ENCODE measurements around the gene TOMM7.
"Not testable (repeated sequence)": the region's sequence is repeated elsewhere in the genome, so short reads cannot be mapped to it uniquely, and the experiment has no call there.

Gene TOMM7

DNA sequence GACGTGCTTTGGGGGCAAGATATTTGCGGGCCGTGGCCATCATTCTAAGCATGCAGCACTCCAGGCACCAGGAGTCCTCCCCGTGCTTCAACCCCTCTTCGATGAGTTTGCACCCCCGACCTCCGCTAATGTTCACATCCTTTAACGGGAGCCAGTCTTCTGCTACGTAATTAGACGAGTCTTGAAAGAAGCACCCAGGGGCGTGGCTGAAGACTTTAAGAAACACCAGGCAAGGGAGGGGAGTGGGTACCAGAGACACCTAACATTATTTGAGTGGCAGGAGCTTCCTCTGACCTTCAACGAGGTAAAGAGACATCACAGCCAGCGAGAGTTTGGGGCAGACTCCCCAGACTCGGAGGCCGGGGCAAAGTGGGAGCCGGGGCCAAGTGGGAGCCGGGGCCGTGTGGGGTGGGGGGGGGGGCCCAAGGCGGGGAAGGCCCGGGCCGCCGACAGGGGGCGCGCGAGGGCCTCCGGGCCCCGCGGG is 31.1 kb upstream of the TOMM7 start:
- DNase-seq (ENCODE audit: low read depth): no peak

DNA sequence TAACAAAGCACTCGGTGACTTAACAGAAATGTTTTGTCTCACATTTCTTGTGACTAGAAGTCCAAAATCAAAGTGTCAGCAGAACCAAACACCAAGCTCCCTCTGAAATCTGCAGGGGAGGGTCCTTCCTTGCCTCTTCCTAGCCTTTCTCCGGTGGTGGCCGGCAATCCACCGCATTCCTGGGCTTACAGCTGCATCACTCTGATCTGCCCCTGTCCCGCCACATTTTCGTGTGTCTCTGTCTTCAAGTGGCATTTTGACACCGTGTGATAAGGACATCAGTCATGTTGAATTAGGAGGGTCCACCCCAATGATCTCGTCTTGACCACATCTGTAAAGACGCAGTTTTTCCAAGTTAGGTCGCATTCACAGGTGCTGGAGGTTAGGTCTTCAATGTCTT is 30.5 kb upstream of the TOMM7 start:
- DNase-seq (ENCODE audit: low read depth): no peak

DNA sequence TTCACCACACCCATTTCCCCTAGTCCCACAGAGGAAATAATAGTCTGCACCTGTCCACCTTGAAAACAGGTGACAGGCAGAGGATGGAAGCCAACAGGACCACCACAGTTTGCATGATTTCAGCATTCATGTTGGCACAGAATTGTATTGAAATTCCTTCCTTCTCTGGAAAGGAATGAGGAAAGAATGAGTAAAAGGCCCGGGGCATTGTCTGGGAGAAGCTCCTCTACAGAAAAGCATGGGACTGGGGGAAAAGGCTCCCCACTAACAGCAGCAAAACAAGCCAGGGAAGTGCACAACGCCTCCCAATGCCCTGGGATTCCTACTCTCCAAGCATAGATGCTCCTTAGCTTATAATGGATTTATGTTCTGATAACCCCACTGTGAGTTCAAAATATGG is 28.5 kb upstream of the TOMM7 start:
- no peak for DNase-seq (ENCODE audit: low read depth)

DNA sequence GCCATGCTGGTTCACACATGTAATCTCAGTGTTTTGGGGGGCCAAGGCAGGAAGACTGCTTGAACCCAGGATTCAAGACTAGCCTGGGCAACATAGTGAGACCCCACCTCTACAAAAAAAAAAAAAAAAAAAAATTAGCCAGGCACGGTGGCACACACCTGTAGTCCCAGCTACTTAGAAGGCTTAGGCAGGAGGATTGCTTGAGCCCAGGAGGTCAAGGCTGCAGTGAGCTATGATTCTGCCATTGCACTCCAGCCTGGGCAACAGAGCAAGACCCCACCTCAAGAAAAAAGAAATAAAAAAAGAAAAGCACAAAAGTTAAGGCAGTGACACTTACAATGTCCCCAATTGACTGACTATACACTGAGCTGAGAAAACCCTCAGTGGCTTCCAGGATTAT is 27.7 kb upstream of the TOMM7 start:
- not testable (repeated sequence) for DNase-seq (ENCODE audit: low read depth)

DNA sequence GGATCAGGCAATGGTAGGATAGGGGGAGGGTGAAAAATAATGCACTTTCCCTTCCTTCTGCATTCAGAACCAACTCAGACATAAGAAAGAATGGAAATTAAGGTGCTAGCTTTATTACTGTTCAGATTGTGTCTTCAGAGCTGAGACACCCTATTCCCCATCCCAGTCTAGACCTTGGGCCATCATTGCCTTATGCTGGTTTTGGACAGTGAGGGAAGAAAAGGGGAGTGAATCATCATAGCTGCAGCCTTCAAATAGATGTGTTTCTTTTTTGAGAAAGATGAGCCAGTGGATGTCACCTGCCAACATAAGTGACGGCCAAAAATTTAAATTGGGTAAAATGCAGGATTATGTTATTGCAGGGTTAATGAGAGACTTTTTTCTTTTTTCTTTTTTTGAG is 27.0 kb upstream of the TOMM7 start:
- DNase-seq (ENCODE audit: low read depth): no peak

DNA sequence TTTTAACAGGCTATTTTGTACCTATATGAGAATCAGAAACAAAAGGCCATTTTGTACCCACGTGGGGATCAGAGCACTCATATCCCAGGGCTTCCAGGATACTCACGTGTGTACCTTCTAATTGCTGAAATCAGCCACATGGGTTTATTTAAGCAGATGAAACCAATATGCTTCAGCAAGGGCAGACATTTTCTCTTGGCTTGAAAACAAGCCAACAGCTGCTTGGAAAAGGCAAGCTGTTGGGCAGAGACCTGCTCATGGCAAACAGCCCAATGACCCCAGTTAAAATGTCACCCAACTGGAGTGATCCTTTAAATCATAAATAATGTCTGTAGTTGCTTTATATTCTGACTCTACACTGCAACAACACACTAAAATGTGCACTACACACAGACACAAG is 26.5 kb upstream of the TOMM7 start:
- no peak for DNase-seq (ENCODE audit: low read depth)

DNA sequence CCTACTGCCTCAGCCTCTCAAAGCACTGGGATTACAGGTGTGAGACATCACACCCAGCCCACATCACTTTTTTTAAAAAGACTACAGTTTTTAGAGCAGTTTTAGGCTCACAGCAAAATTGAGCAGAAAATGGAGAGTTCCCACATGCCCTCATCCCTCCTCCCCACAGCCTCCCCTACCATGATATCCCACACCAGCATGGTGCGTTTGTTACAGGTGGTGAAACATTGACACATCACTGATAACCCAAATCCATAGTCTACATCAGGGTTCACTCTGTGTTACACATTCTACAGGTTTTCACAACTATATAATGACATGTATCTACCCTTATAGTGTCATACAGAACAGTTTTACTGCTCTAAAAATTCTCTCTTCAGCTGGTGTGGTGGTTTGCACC is 24.3 kb upstream of the TOMM7 start:
- no peak for DNase-seq (ENCODE audit: low read depth)

DNA sequence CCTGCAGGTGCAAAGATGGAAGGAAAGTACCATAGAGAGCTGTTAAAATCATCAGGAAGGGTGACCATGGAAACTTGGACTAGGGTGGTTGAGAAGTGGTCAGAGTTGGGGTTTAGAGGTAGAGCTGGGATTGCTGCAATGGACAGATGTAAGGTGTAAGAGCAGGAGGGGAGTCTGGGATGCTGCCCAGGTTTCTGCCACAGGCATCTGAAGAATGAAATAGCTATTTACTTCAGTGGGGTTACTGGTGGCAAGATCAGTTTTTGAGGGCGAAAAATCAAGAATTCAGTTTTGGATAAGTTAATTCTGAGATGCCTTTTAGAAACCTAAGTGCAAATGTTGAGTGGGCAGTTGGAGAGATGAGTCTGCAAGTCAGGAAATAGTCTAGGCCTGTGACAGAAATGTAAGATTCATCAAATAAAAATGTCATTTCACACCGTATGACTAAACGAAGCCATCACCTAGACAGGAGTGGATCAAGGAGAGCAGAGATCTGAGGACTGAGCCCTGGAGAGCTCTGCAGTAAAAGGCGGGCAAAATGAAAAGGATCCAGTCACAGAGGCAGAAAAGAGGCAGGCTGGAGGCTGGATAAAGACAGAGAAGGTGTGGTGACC is 22.7 kb upstream of the TOMM7 start:
- no peak for DNase-seq (ENCODE audit: low read depth)

DNA sequence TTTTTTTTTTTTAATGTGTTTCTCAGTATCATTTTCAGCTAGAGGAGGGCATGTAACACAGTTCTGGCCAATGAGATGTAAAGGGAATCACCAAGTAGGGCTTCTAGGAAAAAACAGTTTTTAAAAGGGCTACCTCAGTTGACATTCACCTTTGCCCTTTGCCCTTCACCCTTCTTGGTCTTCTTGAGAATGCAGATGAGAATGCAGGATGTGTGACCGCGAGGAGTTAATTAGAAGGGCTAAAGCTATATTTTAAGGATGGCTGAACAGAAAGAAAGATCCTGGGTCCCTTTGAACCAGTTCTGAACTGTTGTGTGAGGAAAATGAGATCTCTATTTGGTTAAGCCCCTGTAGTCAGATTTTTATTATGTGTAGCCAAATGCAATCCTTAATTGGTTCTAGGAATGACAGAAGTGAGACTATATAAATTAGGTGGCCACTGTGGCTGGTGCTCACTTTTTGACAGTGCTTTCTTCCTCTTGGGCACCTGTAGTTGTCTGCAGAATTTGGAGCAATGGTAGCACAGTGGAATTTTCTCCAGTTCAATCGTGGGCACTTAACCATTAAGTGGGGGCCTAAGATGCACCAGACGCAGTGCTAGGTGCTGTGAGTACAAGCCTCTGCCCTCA is 21.1 kb upstream of the TOMM7 start:
- no peak for DNase-seq (ENCODE audit: low read depth)

DNA sequence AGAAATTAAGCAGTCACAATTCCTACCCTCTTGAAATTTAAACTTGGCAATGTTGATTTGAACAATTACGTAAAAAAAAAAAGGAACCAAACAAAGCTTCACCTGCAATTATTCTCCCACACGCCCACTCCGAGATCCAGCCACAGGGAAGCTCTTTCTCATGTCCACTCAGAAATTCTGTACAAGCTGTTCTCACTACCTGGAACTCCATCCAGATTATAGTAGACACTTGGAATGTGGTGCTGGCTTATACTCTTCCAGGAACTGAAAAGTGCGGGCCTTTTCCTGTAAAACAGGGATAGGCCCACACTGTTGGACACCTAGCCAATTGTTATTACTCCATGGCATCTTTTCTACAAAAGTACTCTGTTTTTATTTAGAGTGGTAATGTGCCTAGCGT is 20.3 kb upstream of the TOMM7 start:
- no peak for DNase-seq (ENCODE audit: low read depth)

DNA sequence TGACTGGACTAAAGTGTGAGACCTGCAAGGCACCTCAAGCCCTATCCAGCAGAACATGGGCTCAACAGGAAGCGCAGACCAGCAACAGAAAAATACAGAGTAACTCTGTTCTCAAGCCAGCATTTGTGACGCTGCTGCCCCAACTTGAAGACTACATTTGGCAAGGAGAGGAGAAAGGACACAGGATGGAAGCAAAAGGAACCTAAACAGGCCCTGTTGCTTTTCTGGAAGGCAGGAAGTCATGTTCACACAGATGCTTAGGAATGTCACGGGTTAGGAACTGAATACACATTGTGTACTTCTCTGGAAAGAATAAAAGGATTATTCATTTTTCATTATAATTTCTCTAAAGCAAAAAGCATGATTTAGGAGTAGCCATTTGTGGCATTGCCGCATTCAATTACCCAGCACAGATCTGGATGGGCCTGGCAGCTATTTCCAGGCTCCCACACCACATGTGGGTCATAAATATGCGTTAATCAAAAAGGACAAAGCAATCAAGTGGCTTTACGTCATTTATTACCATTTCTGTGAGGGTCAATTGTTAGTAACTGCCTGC is 19.8 kb upstream of the TOMM7 start:
- DNase-seq (ENCODE audit: low read depth): no peak

DNA sequence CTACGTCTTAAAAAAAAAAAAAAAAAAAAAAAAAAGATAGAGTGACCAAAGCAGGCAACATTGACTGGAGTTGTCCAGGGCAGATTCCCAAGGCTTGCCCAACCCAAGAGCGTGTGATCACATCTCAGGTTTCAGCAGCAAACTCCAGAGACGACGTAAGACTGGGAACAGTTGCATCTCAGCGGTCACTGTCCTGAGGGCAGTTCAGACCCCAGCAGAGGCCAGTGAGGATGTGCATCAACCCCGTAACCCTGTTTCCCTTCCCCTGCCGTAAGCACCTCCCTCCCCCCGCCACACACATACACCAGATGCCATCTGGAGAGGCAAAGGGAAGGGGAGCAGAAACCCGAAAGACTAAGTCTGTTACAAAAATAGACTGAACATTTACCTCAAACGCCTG is 19.3 kb upstream of the TOMM7 start:
- DNase-seq (ENCODE audit: low read depth): no peak

DNA sequence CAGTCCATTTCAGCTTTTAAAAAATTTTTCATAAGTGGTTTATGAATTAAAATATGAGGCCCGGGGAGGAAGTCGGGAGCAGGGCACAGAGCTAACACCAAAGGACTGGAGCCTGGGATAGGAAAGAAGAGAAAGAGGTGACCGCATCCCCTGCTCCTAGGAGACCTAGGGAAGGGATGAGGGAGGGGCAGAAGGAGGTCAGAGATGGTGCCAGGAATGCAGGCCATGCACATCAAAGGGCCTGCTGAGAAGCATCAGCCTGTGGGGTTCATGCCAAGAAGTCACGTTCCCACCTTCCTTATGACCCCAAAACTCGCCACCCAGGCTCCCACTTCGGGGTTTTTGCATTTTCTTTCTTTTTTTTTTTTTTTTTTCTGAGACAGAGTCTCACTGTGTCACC is 14.7 kb upstream of the TOMM7 start:
- DNase-seq (ENCODE audit: low read depth): no peak

DNA sequence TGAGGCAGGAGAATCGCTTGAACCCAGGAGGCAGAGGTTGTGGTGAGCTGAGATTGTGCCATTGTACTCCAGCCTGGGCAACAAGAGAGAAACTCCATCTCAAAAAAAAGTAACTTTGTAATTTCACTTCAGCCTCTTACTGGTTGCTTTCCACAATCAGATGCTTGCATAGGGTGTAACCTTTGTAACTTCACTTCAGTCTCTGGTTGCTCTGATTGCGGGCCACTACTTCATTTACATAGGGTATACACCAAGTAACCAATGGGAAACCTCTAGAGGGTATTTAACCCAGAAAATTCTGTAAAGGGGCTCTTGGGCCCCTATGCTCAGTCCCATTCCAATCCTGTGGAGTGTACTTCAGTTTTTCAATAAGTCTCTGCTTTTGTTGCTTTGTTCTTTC is 13.9 kb upstream of the TOMM7 start:
- DNase-seq (ENCODE audit: low read depth): not testable (repeated sequence)

DNA sequence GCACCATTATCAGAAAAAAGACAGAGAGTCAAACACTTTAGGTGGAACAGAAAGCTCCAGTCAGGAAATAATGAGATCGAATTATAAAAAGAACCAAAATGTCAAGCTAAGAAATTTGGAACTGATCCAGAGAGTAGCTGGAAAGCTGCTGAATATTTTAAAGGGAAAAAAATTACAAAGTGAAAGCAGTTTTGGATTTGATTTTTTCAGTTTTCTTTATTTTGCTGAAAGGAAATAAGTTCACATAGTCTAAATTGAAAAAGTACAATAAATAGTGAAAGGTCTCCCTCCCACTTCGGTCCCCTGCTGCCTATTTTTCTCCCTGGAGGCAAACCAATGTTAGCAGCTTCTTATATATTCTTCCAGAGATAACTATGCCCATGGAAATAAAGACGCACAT is 11.3 kb upstream of the TOMM7 start:
- no peak for DNase-seq (ENCODE audit: low read depth)

DNA sequence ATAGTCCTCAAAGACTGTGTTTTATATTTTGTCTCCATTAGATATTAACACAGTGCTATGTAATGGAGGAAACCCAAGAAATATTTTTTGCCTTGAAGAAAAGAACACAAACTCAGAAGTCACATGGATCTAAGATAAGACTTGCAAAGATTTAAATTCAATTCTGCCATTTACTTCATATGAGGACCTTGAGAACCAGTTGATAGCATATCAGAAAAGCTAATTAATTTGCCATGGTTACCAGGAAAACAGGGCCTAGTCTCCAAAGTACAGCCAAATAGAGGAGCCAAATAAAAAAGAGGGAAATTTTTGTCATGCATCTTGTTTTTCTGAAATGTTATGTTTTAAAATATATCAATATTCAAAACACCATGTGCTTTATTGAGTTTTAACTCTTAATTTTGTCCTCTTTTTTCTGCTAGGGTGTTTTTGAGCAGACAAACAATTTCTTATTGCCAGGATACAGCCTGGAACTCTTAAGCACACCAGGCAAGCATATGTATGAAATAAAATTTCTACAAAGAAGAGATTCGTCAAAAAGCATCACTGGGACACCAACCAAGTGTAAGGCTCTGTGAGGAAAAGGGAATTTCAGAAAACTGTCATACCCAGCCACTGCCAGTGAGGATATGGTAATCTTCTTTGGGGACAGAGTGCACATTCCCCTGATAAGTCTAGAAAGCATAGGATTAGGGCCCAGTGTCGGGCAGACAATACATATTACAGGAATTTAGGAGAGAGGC is 10.6 kb upstream of the TOMM7 start:
- DNase-seq (ENCODE audit: low read depth): no peak

DNA sequence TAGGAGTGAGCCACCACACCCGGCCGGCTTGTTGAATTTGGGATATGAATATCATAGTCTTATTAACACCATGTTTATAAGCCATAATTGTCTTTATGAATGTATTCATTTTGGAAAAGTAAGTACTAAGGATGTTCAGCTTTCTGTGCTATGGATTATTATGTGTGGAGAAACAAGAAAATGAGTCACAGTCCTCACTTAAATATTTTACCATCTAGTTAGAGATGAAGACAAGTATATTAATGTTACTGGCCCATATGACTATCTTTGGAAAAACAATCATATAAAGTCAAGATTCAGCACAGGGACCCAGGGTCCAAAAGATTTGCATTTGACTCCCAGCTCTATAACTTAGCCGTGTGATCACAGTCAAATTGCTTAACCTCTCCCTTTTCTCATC is 9.8 kb upstream of the TOMM7 start:
- no peak for DNase-seq (ENCODE audit: low read depth)

DNA sequence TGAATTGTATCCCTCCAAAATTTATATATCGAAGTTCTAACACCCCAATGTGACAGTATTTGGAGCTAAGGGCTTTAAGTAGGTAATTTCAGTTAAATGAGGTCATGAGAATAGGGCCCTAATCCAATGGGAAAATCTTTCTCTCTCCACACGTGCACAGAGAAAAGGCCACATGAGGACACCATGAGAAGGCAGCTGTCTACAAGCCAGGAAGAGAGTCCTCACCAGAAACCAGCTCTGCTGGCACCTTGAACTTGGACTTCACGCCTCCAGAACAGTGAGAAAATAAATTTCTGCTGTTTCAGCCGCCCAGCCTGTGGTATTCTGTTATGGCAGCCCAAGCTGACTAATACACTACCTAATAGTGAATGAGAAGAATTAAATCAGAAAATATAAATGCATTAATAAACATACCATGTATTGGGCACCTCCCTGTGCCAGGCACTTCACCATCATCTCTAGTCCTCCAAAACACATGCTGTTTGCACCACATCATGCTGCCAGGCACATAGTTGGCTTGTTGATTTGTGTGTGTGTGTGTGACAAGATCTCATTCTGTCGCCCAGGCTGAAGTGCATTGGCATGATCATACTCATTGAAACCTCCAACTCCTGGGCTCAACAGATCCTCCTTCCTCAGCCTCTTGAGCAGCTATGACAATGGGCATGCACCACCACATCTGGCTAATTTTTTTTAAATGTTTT is 9.1 kb upstream of the TOMM7 start:
- DNase-seq (ENCODE audit: low read depth): no peak

DNA sequence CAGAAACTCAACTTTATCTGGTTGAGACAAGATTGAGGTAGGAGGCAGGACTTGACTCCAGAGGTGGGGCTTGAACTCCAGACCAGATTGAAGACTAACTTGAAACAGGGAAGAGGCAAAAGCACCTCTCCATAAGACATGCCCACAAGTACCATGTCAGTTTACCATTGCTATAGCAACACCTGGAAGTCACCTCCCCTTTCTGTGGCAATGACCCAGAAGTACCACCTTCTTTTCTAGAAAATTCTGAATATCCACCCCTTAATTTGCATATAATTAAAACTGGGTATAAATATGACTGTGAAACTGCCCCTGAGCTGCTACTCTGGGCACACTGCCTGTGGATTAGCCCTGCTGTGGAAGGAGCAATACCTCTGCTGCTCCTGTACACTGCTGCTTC is 4.9 kb upstream of the TOMM7 start:
- DNase-seq (ENCODE audit: low read depth): no peak

DNA sequence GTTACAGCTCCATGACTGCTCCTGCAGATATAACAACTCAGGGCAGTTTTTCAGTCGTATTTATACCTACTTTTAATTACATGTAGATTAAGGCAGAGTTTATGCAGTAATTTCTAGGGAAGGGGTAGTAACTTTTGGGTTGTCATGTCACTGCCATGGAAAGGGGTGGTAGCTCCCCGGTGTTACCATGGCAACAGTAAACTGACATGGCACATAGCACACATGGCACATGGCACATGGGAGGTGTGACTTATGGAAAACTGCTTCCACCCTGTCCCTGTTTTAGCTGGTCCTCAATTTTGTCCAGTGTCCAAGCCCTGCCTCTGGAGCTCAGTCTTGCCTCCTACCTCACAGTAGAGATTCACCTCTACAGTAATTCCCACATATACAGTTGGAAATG is 3.9 kb upstream of the TOMM7 start:
- DNase-seq (ENCODE audit: low read depth): no peak

DNA sequence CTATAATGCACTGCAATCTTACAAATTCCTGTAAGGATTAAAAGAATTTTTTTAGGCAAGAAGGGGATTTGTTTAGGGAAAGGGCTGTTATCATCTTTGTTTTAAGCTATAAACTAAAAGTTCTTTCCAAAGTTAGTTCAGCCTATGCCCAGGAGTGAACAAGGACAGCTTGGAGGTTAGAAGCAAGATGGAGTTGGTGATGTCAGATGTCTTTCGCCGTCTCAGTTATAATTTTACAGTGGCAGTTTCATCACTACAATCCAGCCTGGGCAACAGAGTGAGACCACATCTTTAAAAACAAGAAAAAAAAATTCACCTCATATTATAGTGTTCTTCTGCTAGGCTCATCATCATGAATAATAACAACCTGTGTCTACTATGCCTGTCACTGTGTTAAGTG is 2.1 kb upstream of the TOMM7 start:
- DNase-seq (ENCODE audit: low read depth): no peak

DNA sequence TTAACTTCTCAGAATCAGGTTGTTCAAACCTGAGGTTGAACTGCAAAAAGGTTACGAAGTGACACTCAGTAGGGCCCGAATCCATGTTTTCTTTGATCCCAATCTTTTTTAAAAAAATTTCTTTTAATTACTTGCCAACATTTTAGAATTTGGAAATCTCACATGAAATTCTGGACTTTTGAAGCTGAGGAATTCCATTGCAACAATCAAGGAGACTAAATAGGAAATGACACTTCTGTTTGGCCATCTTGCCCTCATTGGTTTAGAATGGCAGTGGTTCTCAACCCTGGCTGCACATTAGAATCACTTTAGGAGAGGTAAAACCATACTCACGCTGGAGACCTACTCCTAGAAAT is 471 bp upstream of the TOMM7 start:
- DNase-seq (ENCODE audit: low read depth): no peak

All from stimulated activated CD8-positive, alpha-beta memory T cell treated with anti-CD3 and anti-CD28 coated beads, Interleukin-4, amount 100 ng/mL, for 24 hours (primary cell).